H1 (cell line): Measurements from ENCODE around the gene CSRNP3. TPM values are rescaled to one million over a fixed set of nuclear protein-coding genes. Genes with fewer than 3 reads are reported as not detected.

ENCODE experiments used
- CTCF ChIA-PET: fragments of 300-600 bp; sonication (Branson Sonifier 250); formaldehyde crosslinking; loops from one replicate; lab custom pipeline; 2021; ENCODE audit not compliant: partially characterized antibody; lab: Charles Lee
- POLR2A ChIA-PET: fragments of 300-600 bp; sonication (Branson Sonifier 250); formaldehyde crosslinking; loops from one replicate; lab custom pipeline; 2021; ENCODE audit warnings: inconsistent platforms; ENCODE audit not compliant: partially characterized antibody; lab: Charles Lee
- DNase-seq, 2 experiments: peaks; one replicate each; pipeline versions ENCODE4 v3.0.0 to v3.0.0-alpha.2; 2010 to 2022; ENCODE audit warnings: low spot score in 2 of 2, low read depth in 1 of 2, mixed read lengths in 1 of 2
- FAIRE-seq: peaks from 2 replicates; lab custom pipeline; 2011; peaks lifted over from hg19 to GRCh38; lab: Jason Lieb, UNC
- H2AFZ ChIP-seq: 2 replicates; pipeline ENCODE4 v1.8.1; 2012; ENCODE audit warnings: low read length, inconsistent platforms
- H2AK5ac ChIP-seq: 2 replicates; pipeline ENCODE4 v1.6.1; 2013; ENCODE audit warnings: low read depth, low read length
- H2BK120ac ChIP-seq: replicated peaks from 2 replicates; pipeline ENCODE3; 2013; ENCODE audit warnings: low read depth, low read length, inconsistent platforms
- H2BK12ac ChIP-seq: 2 replicates; pipeline ENCODE4 v1.6.1; 2013; ENCODE audit warnings: low read depth, low read length
- H2BK15ac ChIP-seq: 2 replicates; pipeline ENCODE4 v1.6.1; 2013; ENCODE audit warnings: low read length
- H2BK20ac ChIP-seq: 2 replicates; pipeline ENCODE4 v1.6.1; 2013; ENCODE audit warnings: low read length
- H2BK5ac ChIP-seq: 2 replicates; pipeline ENCODE4 v1.6.1; 2013; ENCODE audit warnings: low read depth, low read length
- H3K14ac ChIP-seq: 2 replicates; pipeline ENCODE4 v1.6.1; 2013; ENCODE audit warnings: inconsistent platforms; ENCODE audit not compliant: insufficient read length
- H3K18ac ChIP-seq: 2 replicates; pipeline ENCODE4 v1.6.1; 2013; ENCODE audit warnings: low read length; ENCODE audit errors: extremely low read depth
- H3K23ac ChIP-seq: 2 replicates; pipeline ENCODE4 v1.6.1; 2013; ENCODE audit warnings: inconsistent platforms; ENCODE audit not compliant: insufficient read length
- H3K23me2 ChIP-seq: 2 replicates; pipeline ENCODE4 v1.6.1; 2013; ENCODE audit warnings: low read depth, low read length
- H3K27ac ChIP-seq: 2 replicates; pipeline ENCODE4 v1.6.1; 2011; ENCODE audit warnings: low read depth, low read length, inconsistent platforms
- H3K27me3 ChIP-seq, 4 experiments: replicated peaks in 1 of 4; 1 replicate in 1 of 4; 2 replicates in 3 of 4; pipeline versions ENCODE4 v1.6.1 to v1.8.1; 2011 to 2013; ENCODE audit warnings: low read length in 3 of 4, mild to moderate bottlenecking in 3 of 4, inconsistent platforms in 2 of 4, mixed read lengths in 2 of 4, moderate library complexity in 1 of 4; ENCODE audit not compliant: control insufficient read depth in 3 of 4, insufficient read depth in 3 of 4; ENCODE audit errors: extremely low read depth in 1 of 4
- H3K36me3 ChIP-seq, 4 experiments: 2 replicates each; pipeline versions ENCODE4 v1.6.1 to v1.8.1; 2011 to 2013; ENCODE audit warnings: mild to moderate bottlenecking in 4 of 4, low read length in 3 of 4, moderate library complexity in 2 of 4, control low read depth in 1 of 4, inconsistent platforms in 1 of 4; ENCODE audit not compliant: insufficient read depth in 4 of 4, control insufficient read depth in 2 of 4
- H3K4ac ChIP-seq: replicated peaks from 2 replicates; pipeline ENCODE3; 2013; ENCODE audit warnings: low read length, low read depth, mixed read lengths, inconsistent platforms; ENCODE audit not compliant: insufficient read length
- H3K4me1 ChIP-seq, 4 experiments: replicated peaks in 1 of 4; 1 replicate in 1 of 4; 2 replicates in 3 of 4; pipeline versions ENCODE4 v1.6.1 to v1.8.1; 2011 to 2013; ENCODE audit warnings: low read length in 3 of 4, inconsistent platforms in 2 of 4, mixed read lengths in 1 of 4; ENCODE audit not compliant: insufficient read depth in 4 of 4, control insufficient read depth in 3 of 4
- H3K4me2 ChIP-seq, 2 experiments: 2 replicates each; pipeline versions ENCODE4 v1.6.1 to v1.8.1; 2011 to 2013; ENCODE audit warnings: low read depth in 2 of 2, low read length in 2 of 2, control low read depth in 1 of 2, inconsistent platforms in 1 of 2, mild to moderate bottlenecking in 1 of 2; ENCODE audit not compliant: insufficient read depth in 1 of 2
- H3K4me3 ChIP-seq, 4 experiments: fragments of 200-600, 300-600 bp in 1 of 4; sonication (generic), shearing (Covaris generic), sonication (Bioruptor Twin) in 1 of 4; 2 replicates each; pipeline versions ENCODE4 v1.5.1 to v1.8.1; 2011 to 2016; ENCODE audit warnings: low read length in 4 of 4, low read depth in 3 of 4, control low read depth in 2 of 4, inconsistent platforms in 2 of 4, mild to moderate bottlenecking in 2 of 4, mixed read lengths in 1 of 4, moderate library complexity in 1 of 4; ENCODE audit not compliant: insufficient read depth in 2 of 4; ENCODE audit errors: extremely low read depth in 1 of 4
- H3K56ac ChIP-seq: replicated peaks from 2 replicates; pipeline ENCODE3; 2013; ENCODE audit warnings: low read depth, mild to moderate bottlenecking, mixed read lengths, low read length, inconsistent platforms; ENCODE audit not compliant: insufficient read length
- H3K79me1 ChIP-seq: 2 replicates; pipeline ENCODE4 v1.6.1; 2013; ENCODE audit warnings: low read depth, low read length, control low read depth
- H3K79me2 ChIP-seq, 2 experiments: 2 replicates each; pipeline versions ENCODE4 v1.6.1 to v1.8.1; 2012 to 2013; ENCODE audit warnings: low read length in 2 of 2, mild to moderate bottlenecking in 2 of 2, inconsistent platforms in 1 of 2; ENCODE audit not compliant: insufficient read depth in 2 of 2, control insufficient read depth in 1 of 2
- H3K9ac ChIP-seq, 4 experiments: replicated peaks in 1 of 4; 1 replicate in 1 of 4; 2 replicates in 3 of 4; pipeline versions ENCODE4 v1.6.1 to v1.8.1; 2011 to 2013; ENCODE audit warnings: low read depth in 3 of 4, low read length in 3 of 4, control low read depth in 2 of 4, mild to moderate bottlenecking in 2 of 4, moderate library complexity in 2 of 4, inconsistent platforms in 1 of 4; ENCODE audit errors: extremely low read depth in 1 of 4
- H3K9me3 ChIP-seq, 2 experiments: 2 replicates each; pipeline versions ENCODE4 v1.6.1 to v1.8.1; 2012 to 2013; ENCODE audit warnings: mild to moderate bottlenecking in 2 of 2, moderate library complexity in 2 of 2, control low read depth in 1 of 2, inconsistent platforms in 1 of 2, low read depth in 1 of 2, low read length in 1 of 2, mixed read lengths in 1 of 2; ENCODE audit not compliant: insufficient read depth in 2 of 2
- H4K20me1 ChIP-seq, 2 experiments: replicated peaks in 1 of 2; 2 replicates each; pipeline versions ENCODE3 to v1.8.1; 2011 to 2013; ENCODE audit warnings: inconsistent platforms in 2 of 2, low read length in 2 of 2, mild to moderate bottlenecking in 1 of 2; ENCODE audit not compliant: insufficient read depth in 2 of 2, control insufficient read depth in 1 of 2
- H4K5ac ChIP-seq: 2 replicates; pipeline ENCODE4 v1.6.1; 2013; ENCODE audit warnings: low read length, low read depth, mixed read lengths, inconsistent platforms; ENCODE audit not compliant: insufficient read length
- H4K8ac ChIP-seq: 2 replicates; pipeline ENCODE4 v1.8.0; 2013; ENCODE audit warnings: mild to moderate bottlenecking, moderate library complexity, low read length, inconsistent platforms; ENCODE audit not compliant: insufficient read depth; ENCODE audit errors: extremely low read depth
- H4K91ac ChIP-seq: replicated peaks from 2 replicates; pipeline ENCODE3; 2013; ENCODE audit warnings: low read length, mixed read lengths, inconsistent platforms; ENCODE audit not compliant: insufficient read length
- KDM4A ChIP-seq: IDR thresholded peaks from one replicate; pipeline ENCODE4 v1.7.1; 2012; ENCODE audit warnings: low read depth, mild to moderate bottlenecking, moderate library complexity, low read length, inconsistent platforms; ENCODE audit not compliant: severe bottlenecking
- PHF8 ChIP-seq: fragments of 200-600 bp; sonication (generic); conservative IDR thresholded peaks from 2 replicates; pipeline ENCODE4 v1.7.1; 2012; ENCODE audit warnings: low read depth, mild to moderate bottlenecking, inconsistent platforms, low read length, moderate library complexity
- RFX5 ChIP-seq: IDR thresholded peaks from 2 replicates; pipeline ENCODE4 v1.6.1; 2011; ENCODE audit warnings: low read depth, low read length, improper control_type of control experiment, borderline replicate concordance
- TCF12 ChIP-seq: IDR thresholded peaks from 2 replicates; pipeline ENCODE4 v1.6.1; 2011; ENCODE audit warnings: low read depth, mild to moderate bottlenecking, low read length
- WGBS, 2 experiments: shearing (Covaris generic) in 1 of 2; methylation state at CpG; one replicate each; pipeline versions ENCODE4 v1.1.6 to v1.1.7; 2013 to 2015; ENCODE audit warnings: low lambda C conversion rate in 2 of 2, mixed read lengths in 2 of 2, inconsistent platforms in 1 of 2, low coverage in 1 of 2, missing lambda C conversion rate in 1 of 2; ENCODE audit not compliant: insufficient replicate concordance in 2 of 2, insufficient coverage in 1 of 2, insufficient read length in 1 of 2; ENCODE audit errors: extremely low coverage in 1 of 2, missing lambda C conversion rate in 1 of 2; 5-methylcytosine and 5-hydroxymethylcytosine counted together
- polyA plus RNA-seq, 7 experiments: library from polyadenylated mRNA; depleted of rRNA in 3 of 7; stranded (reverse) in 5 of 7; unstranded in 2 of 7; fragments of >200 nt in 5 of 7; fragments of 200-250 nt in 2 of 7; gene quantifications; 1 replicate in 5 of 7; 2 replicates in 1 of 7; 4 replicates in 1 of 7; pipeline versions ENCODE4 v1.2.1 to v1.2.3, GENCODE V29; 2011 to 2013; ENCODE audit warnings: missing spikeins in 2 of 7, mixed read lengths in 2 of 7
- total RNA-seq: library from RNA; stranded (reverse); fragmentation: NEBNext Ultra II Directional; extraction: Animal tissue kit (Norgen Biotek cat#: 25700); gene quantifications from 2 replicates; pipeline ENCODE4 v1.2.1, GENCODE V29; 2021

CSRNP3 gene
- total and polyA plus RNA-seq, 2 of the 8 experiments (the other 6 are each of a cell fraction or from before 2014, with no cell fraction given) = 1.3 to 6.5 TPM

GRCh38 chr2:165637396-165637795 is 167.9 kb downstream of the CSRNP3 start:
- H4K8ac ChIP-seq = no peak overlapping the region
- ChIA-PET POLR2A (no interaction called here), CTCF (interaction anchor here (0.5 kb wide), 1 partner anchor 12 kb away, joined by 4 read pairs; no protein-coding TSS in a partner anchor)
- no peak for DNase-seq
- TF ChIP-seq RFX5 (no peak), TCF12 (no peak), KDM4A (no peak), PHF8 (no peak)
- no peak for FAIRE-seq
- H4K5ac ChIP-seq = no peak overlapping the region
- no peak overlapping the region for H3K23ac ChIP-seq
- no peak overlapping the region for H3K14ac ChIP-seq
- H4K91ac ChIP-seq = no peak overlapping the region
- H3K9ac ChIP-seq = no peak overlapping the region
- no peaks in the 10 kb centered on the region for H4K20me1 ChIP-seq
- no peak overlapping the region for H2AK5ac ChIP-seq
- no peak overlapping the region for H2BK120ac ChIP-seq
- no peak overlapping the region for H2BK5ac ChIP-seq
- H2AFZ ChIP-seq = no peak overlapping the region
- no peak overlapping the region for H3K4me2 ChIP-seq
- H3K18ac ChIP-seq = no peak overlapping the region
- peaks cover 4 to 25% (median 9%) of the 10 kb centered on the region in 4 experiments for H3K4me1 ChIP-seq
- no peaks in the 10 kb centered on the region for H3K79me1 ChIP-seq
- H3K4ac ChIP-seq = no peak overlapping the region
- no peak overlapping the region for H3K4me3 ChIP-seq
- H2BK20ac ChIP-seq = no peak overlapping the region
- no peaks in the 10 kb centered on the region for H3K9me3 ChIP-seq
- WGBS, 2 experiments = 91% methylated on average over 2 of the region's 2 CpGs; no CpG with 5 or more reads in 1 of the 2 experiments
- H2BK12ac ChIP-seq = no peak overlapping the region
- no peak overlapping the region for H3K27ac ChIP-seq
- H2BK15ac ChIP-seq = no peak overlapping the region
- no peaks in the 10 kb centered on the region for H3K27me3 ChIP-seq
- no peak overlapping the region for H3K56ac ChIP-seq
- no peaks in the 10 kb centered on the region for H3K79me2 ChIP-seq
- no peaks in the 10 kb centered on the region for H3K23me2 ChIP-seq
- no peaks in the 10 kb centered on the region for H3K36me3 ChIP-seq
